ENCODE data around the gene COL15A1. TPM values are rescaled to one million over a fixed set of nuclear protein-coding genes. Genes with fewer than 3 reads are reported as not detected.
A peak's percentile ranks its signal among the peaks of the same experiment; 100 is the strongest.

The COL15A1 gene
- total and polyA plus RNA-seq, 2 of the 13 experiments (the other 11 are each of a cell fraction or from before 2014, with no cell fraction given), result not detected

DNA sequence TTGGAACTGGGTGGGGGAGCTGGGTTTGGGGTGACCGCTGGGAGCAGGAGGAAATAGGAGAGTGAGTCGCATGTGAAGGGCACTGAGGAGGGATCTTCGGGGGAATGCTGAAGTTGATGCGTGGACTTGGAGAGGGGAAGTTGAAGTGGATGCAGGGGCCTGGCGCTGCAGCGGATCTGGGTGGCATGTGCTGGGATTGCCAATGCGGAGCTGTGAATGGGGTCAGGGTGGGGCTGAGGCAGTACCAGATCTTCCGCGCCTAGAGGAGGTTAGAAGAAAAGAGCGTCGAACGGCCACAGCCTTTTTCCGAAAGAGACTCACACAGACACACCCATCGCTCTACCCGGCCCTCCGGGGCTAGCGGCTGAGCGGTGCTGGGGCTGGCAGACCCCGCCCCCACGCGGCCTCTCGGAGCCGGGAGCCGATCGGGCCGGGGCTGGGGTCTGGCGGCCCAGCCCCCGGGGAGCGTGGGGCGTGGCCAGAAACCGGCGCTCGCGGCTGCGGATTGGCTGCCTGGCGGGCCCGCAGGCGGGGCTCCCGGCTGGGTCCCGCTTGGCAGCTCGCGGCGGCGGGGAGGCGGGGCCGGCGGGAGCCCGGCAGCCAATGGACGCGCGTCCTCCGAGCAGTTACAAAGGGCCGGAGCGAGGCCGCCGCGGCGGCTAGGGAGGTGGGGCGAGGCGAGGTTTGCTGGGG, 160.9 kb downstream of the COL15A1 start, which contains the start of gene TGFBR1 (continued):
- TF ChIP-seq, protein P1, sequence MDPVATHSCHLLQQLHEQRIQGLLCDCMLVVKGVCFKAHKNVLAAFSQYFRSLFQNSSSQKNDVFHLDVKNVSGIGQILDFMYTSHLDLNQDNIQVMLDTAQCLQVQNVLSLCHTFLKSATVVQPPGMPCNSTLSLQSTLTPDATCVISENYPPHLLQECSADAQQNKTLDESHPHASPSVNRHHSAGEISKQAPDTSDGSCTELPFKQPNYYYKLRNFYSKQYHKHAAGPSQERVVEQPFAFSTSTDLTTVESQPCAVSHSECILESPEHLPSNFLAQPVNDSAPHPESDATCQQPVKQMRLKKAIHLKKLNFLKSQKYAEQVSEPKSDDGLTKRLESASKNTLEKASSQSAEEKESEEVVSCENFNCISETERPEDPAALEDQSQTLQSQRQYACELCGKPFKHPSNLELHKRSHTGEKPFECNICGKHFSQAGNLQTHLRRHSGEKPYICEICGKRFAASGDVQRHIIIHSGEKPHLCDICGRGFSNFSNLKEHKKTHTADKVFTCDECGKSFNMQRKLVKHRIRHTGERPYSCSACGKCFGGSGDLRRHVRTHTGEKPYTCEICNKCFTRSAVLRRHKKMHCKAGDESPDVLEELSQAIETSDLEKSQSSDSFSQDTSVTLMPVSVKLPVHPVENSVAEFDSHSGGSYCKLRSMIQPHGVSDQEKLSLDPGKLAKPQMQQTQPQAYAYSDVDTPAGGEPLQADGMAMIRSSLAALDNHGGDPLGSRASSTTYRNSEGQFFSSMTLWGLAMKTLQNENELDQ (CRISPR knock-in tag; IDR thresholded peaks at IDR 0.05; ENCODE audit: borderline replicate concordance), result no peak
- TF ChIP-seq NAIF1 (CRISPR knock-in tag; IDR thresholded peaks at IDR 0.05; ENCODE audit: borderline replicate concordance) (no peak), HES4 (CRISPR knock-in tag; IDR thresholded peaks at IDR 0.05; ENCODE audit: borderline replicate concordance) (no peak), SP2 (CRISPR knock-in tag; IDR thresholded peaks at IDR 0.05) (peak; percentile 69), ESRRA (CRISPR knock-in tag; IDR thresholded peaks at IDR 0.05; ENCODE audit: low read depth) (0 out of 2 replicates have a peak, but pooled peaks have one; percentile 16), YEATS4 (CRISPR knock-in tag; IDR thresholded peaks at IDR 0.05; ENCODE audit: borderline replicate concordance) (peak; percentile 66; the same call in 1 of the 2 replicates), ZFY (CRISPR knock-in tag; IDR thresholded peaks at IDR 0.05) (peak; percentile 78), KDM5B (CRISPR knock-in tag; IDR thresholded peaks at IDR 0.05; ENCODE audit: borderline replicate concordance) (0 out of 2 replicates have a peak, but pooled peaks have one; percentile 49), POLR2AphosphoS5 (IDR thresholded peaks at IDR 0.05; ENCODE audit: low read depth, low read length) (0 out of 2 replicates have a peak, but pooled peaks have one; percentile 44), TEAD3 (CRISPR knock-in tag; optimal IDR thresholded peaks at IDR 0.05; ENCODE audit: borderline replicate concordance) (no peak), ZNF138 (CRISPR knock-in tag; IDR thresholded peaks at IDR 0.05; ENCODE audit: low read depth) (no peak), SAP130 (CRISPR knock-in tag; IDR thresholded peaks at IDR 0.05; ENCODE audit: low read depth) (peak; percentile 65), ZBTB38 (CRISPR knock-in tag; IDR thresholded peaks at IDR 0.05) (peak; percentile 41; the same call in 1 of the 2 replicates)
- TF ChIP-seq, protein P2, sequence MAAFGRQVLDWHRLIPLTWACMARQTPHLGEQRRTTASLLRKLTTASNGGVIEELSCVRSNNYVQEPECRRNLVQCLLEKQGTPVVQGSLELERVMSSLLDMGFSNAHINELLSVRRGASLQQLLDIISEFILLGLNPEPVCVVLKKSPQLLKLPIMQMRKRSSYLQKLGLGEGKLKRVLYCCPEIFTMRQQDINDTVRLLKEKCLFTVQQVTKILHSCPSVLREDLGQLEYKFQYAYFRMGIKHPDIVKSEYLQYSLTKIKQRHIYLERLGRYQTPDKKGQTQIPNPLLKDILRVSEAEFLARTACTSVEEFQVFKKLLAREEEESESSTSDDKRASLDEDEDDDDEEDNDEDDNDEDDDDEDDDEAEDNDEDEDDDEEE (CRISPR knock-in tag; IDR thresholded peaks at IDR 0.05), result no peak
- TF ChIP-seq, protein P3, sequence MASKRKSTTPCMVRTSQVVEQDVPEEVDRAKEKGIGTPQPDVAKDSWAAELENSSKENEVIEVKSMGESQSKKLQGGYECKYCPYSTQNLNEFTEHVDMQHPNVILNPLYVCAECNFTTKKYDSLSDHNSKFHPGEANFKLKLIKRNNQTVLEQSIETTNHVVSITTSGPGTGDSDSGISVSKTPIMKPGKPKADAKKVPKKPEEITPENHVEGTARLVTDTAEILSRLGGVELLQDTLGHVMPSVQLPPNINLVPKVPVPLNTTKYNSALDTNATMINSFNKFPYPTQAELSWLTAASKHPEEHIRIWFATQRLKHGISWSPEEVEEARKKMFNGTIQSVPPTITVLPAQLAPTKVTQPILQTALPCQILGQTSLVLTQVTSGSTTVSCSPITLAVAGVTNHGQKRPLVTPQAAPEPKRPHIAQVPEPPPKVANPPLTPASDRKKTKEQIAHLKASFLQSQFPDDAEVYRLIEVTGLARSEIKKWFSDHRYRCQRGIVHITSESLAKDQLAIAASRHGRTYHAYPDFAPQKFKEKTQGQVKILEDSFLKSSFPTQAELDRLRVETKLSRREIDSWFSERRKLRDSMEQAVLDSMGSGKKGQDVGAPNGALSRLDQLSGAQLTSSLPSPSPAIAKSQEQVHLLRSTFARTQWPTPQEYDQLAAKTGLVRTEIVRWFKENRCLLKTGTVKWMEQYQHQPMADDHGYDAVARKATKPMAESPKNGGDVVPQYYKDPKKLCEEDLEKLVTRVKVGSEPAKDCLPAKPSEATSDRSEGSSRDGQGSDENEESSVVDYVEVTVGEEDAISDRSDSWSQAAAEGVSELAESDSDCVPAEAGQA (IDR thresholded peaks at IDR 0.05; ENCODE audit: low read depth), result no peak
- TF ChIP-seq, protein P3 (CRISPR knock-in tag; IDR thresholded peaks at IDR 0.05; ENCODE audit: borderline replicate concordance), result peak; percentile 4; the same call in 1 of the 2 replicates
- TF ChIP-seq, protein P4, sequence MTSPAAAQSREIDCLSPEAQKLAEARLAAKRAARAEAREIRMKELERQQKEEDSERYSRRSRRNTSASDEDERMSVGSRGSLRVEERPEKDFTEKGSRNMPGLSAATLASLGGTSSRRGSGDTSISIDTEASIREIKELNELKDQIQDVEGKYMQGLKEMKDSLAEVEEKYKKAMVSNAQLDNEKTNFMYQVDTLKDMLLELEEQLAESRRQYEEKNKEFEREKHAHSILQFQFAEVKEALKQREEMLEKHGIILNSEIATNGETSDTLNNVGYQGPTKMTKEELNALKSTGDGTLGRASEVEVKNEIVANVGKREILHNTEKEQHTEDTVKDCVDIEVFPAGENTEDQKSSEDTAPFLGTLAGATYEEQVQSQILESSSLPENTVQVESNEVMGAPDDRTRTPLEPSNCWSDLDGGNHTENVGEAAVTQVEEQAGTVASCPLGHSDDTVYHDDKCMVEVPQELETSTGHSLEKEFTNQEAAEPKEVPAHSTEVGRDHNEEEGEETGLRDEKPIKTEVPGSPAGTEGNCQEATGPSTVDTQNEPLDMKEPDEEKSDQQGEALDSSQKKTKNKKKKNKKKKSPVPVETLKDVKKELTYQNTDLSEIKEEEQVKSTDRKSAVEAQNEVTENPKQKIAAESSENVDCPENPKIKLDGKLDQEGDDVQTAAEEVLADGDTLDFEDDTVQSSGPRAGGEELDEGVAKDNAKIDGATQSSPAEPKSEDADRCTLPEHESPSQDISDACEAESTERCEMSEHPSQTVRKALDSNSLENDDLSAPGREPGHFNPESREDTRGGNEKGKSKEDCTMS (CRISPR knock-in tag; conservative IDR thresholded peaks at IDR 0.05), result no peak
